Measurements from ENCODE around the gene ZNRF1. TPM values are rescaled to one million over a fixed set of nuclear protein-coding genes. Genes with fewer than 3 reads are reported as not detected.
A peak's percentile ranks its signal among the peaks of the same experiment; 100 is the strongest.

Gene ZNRF1
- total and polyA plus RNA-seq, 2 of the 8 experiments (the other 6 are each of a cell fraction or from before 2014, with no cell fraction given): 33.5 to 52.9 TPM

DNA sequence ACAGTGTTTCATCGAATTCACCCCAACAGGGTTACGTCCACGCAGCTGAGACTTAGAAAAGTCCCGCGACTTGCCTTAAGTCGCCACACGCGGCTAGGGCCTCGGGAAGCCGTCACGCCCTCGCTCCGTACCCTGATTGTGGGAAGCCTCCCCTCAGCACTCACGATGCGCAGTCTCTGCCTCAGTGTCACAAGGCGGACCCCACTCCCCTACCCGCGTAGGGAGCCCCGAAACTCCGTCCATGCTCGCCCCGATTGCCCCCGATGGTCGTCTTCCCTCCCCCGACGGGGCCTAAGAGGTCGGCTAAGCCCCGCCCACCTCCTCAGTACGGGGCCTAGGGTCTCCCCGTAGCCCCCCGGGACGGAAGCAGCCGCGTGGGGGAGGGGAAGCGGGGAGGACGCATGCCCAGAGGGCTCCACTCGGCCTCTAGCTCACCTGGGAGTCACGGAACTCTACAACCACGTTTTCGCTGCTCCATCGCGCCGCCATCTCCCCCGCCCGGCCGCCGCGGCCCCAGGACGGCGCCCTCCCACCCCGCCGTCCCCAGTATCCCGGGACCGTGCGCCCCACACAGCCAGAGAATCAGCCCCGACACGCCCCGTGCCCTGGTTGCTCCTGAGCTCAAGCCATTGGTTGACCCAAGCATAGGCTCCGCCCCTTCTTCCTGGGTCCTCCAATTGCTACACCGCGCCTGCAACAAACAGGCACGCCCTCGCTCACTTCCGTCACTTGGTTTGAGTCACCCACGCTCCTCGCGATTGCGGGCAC, 14.1 kb upstream of the ZNRF1 start, which contains the start of gene WDR59 (continued):
- TF ChIP-seq, protein P1, sequence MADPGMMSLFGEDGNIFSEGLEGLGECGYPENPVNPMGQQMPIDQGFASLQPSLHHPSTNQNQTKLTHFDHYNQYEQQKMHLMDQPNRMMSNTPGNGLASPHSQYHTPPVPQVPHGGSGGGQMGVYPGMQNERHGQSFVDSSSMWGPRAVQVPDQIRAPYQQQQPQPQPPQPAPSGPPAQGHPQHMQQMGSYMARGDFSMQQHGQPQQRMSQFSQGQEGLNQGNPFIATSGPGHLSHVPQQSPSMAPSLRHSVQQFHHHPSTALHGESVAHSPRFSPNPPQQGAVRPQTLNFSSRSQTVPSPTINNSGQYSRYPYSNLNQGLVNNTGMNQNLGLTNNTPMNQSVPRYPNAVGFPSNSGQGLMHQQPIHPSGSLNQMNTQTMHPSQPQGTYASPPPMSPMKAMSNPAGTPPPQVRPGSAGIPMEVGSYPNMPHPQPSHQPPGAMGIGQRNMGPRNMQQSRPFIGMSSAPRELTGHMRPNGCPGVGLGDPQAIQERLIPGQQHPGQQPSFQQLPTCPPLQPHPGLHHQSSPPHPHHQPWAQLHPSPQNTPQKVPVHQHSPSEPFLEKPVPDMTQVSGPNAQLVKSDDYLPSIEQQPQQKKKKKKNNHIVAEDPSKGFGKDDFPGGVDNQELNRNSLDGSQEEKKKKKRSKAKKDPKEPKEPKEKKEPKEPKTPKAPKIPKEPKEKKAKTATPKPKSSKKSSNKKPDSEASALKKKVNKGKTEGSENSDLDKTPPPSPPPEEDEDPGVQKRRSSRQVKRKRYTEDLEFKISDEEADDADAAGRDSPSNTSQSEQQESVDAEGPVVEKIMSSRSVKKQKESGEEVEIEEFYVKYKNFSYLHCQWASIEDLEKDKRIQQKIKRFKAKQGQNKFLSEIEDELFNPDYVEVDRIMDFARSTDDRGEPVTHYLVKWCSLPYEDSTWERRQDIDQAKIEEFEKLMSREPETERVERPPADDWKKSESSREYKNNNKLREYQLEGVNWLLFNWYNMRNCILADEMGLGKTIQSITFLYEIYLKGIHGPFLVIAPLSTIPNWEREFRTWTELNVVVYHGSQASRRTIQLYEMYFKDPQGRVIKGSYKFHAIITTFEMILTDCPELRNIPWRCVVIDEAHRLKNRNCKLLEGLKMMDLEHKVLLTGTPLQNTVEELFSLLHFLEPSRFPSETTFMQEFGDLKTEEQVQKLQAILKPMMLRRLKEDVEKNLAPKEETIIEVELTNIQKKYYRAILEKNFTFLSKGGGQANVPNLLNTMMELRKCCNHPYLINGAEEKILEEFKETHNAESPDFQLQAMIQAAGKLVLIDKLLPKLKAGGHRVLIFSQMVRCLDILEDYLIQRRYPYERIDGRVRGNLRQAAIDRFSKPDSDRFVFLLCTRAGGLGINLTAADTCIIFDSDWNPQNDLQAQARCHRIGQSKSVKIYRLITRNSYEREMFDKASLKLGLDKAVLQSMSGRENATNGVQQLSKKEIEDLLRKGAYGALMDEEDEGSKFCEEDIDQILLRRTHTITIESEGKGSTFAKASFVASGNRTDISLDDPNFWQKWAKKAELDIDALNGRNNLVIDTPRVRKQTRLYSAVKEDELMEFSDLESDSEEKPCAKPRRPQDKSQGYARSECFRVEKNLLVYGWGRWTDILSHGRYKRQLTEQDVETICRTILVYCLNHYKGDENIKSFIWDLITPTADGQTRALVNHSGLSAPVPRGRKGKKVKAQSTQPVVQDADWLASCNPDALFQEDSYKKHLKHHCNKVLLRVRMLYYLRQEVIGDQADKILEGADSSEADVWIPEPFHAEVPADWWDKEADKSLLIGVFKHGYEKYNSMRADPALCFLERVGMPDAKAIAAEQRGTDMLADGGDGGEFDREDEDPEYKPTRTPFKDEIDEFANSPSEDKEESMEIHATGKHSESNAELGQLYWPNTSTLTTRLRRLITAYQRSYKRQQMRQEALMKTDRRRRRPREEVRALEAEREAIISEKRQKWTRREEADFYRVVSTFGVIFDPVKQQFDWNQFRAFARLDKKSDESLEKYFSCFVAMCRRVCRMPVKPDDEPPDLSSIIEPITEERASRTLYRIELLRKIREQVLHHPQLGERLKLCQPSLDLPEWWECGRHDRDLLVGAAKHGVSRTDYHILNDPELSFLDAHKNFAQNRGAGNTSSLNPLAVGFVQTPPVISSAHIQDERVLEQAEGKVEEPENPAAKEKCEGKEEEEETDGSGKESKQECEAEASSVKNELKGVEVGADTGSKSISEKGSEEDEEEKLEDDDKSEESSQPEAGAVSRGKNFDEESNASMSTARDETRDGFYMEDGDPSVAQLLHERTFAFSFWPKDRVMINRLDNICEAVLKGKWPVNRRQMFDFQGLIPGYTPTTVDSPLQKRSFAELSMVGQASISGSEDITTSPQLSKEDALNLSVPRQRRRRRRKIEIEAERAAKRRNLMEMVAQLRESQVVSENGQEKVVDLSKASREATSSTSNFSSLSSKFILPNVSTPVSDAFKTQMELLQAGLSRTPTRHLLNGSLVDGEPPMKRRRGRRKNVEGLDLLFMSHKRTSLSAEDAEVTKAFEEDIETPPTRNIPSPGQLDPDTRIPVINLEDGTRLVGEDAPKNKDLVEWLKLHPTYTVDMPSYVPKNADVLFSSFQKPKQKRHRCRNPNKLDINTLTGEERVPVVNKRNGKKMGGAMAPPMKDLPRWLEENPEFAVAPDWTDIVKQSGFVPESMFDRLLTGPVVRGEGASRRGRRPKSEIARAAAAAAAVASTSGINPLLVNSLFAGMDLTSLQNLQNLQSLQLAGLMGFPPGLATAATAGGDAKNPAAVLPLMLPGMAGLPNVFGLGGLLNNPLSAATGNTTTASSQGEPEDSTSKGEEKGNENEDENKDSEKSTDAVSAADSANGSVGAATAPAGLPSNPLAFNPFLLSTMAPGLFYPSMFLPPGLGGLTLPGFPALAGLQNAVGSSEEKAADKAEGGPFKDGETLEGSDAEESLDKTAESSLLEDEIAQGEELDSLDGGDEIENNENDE (IDR thresholded peaks at IDR 0.05; ENCODE audit: insufficient replicate concordance, low read length): no peak
- peak; percentile 56 for TF ChIP-seq CEBPB (IDR thresholded peaks at IDR 0.05; ENCODE audit: low read depth, low read length)
- no peak for TF ChIP-seq CBX5 (IDR thresholded peaks at IDR 0.05; ENCODE audit: low read depth, low read length)
- no peak for TF ChIP-seq GABPA (IDR thresholded peaks at IDR 0.05; ENCODE audit: borderline replicate concordance, insufficient read depth, low read length)
- TF ChIP-seq YY1 (IDR thresholded peaks at IDR 0.05; ENCODE audit: low read depth, low read length): peak; percentile 14; the same call in 1 of the 2 replicates
- no peak for TF ChIP-seq JUN (IDR thresholded peaks at IDR 0.05; ENCODE audit: low read depth, low read length)
- peak in 1 of 2 experiments; percentile 52; a peak in 1 of 4 replicates for TF ChIP-seq HDAC2 (IDR thresholded peaks at IDR 0.05; ENCODE audit: borderline replicate concordance in 1 of 2, low read depth in 2 of 2, low read length in 2 of 2)
- no peak for TF ChIP-seq RXRA (IDR thresholded peaks at IDR 0.05; ENCODE audit: insufficient read depth, low read depth, low read length)
- peak; percentile 57 for TF ChIP-seq POLR2AphosphoS5 (IDR thresholded peaks at IDR 0.05; ENCODE audit: low read depth, low read length)
- TF ChIP-seq PHF8 (conservative IDR thresholded peaks at IDR 0.05; ENCODE audit: low read depth, low read length): peak; percentile 96

Measured in H1 (cell line).